Measurements from ENCODE around the gene LIPG. TPM values are rescaled to one million over a fixed set of nuclear protein-coding genes. Genes with fewer than 3 reads are reported as not detected.
A peak's percentile ranks its signal among the peaks of the same experiment; 100 is the strongest.

The LIPG gene
- total and polyA plus RNA-seq, 2 of the 13 experiments (the other 11 are each of a cell fraction or from before 2014, with no cell fraction given) = 0.96 to 10.8 TPM

DNA sequence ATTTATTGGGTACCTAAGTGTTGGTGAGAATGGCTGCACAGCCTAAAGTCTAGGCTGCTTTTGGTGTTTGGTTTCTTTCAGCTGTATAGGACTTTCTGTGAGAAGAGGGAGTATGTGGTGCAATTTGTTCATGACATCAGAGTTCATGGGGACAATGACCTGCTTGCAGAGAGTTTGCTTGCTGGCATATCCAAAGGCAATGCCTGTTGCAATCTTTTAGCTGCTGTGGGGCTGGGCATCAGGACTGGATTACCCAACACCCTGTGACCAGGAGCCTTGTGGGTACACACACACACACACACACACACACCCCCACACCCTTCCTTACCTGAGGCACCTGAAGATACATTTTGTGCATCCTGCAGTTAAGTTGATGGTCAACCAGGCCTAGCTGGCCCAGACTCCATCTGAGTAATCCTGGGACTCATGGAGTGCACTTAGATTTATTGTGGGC is 68.4 kb downstream of the LIPG start (continued):
- TF ChIP-seq ZNF768 (CRISPR knock-in tag; IDR thresholded peaks at IDR 0.05) (no peak), TGIF2 (CRISPR knock-in tag; IDR thresholded peaks at IDR 0.05) (0 out of 2 replicates have a peak, but pooled peaks have one; percentile 39), ZNF773 (CRISPR knock-in tag; IDR thresholded peaks at IDR 0.05; ENCODE audit: borderline replicate concordance) (no peak), NR2F2 (IDR thresholded peaks at IDR 0.05; ENCODE audit: borderline replicate concordance, low read depth) (peak; percentile 50; the same call in 1 of the 2 replicates), HDAC1 (CRISPR knock-in tag; IDR thresholded peaks at IDR 0.05) (peak; percentile 56; the same call in 1 of the 2 replicates), PITX1 (CRISPR knock-in tag; IDR thresholded peaks at IDR 0.05) (0 out of 2 replicates have a peak, but pooled peaks have one; percentile 30), GLI4 (CRISPR knock-in tag; IDR thresholded peaks at IDR 0.05; ENCODE audit: borderline replicate concordance) (no peak), MED1 (CRISPR knock-in tag; IDR thresholded peaks at IDR 0.05) (0 out of 2 replicates have a peak, but pooled peaks have one; percentile 21), ZNF350 (CRISPR knock-in tag; IDR thresholded peaks at IDR 0.05; ENCODE audit: borderline replicate concordance, low read depth) (0 out of 2 replicates have a peak, but pooled peaks have one; percentile 24), HOXD1 (CRISPR knock-in tag; IDR thresholded peaks at IDR 0.05) (0 out of 2 replicates have a peak, but pooled peaks have one; percentile 19), ZNF746 (CRISPR knock-in tag; IDR thresholded peaks at IDR 0.05) (0 out of 2 replicates have a peak, but pooled peaks have one; percentile 19)
- TF ChIP-seq, protein P1, sequence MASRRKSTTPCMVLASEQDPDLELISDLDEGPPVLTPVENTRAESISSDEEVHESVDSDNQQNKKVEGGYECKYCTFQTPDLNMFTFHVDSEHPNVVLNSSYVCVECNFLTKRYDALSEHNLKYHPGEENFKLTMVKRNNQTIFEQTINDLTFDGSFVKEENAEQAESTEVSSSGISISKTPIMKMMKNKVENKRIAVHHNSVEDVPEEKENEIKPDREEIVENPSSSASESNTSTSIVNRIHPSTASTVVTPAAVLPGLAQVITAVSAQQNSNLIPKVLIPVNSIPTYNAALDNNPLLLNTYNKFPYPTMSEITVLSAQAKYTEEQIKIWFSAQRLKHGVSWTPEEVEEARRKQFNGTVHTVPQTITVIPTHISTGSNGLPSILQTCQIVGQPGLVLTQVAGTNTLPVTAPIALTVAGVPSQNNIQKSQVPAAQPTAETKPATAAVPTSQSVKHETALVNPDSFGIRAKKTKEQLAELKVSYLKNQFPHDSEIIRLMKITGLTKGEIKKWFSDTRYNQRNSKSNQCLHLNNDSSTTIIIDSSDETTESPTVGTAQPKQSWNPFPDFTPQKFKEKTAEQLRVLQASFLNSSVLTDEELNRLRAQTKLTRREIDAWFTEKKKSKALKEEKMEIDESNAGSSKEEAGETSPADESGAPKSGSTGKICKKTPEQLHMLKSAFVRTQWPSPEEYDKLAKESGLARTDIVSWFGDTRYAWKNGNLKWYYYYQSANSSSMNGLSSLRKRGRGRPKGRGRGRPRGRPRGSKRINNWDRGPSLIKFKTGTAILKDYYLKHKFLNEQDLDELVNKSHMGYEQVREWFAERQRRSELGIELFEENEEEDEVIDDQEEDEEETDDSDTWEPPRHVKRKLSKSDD (CRISPR knock-in tag; IDR thresholded peaks at IDR 0.05; ENCODE audit: low read depth) = 0 out of 2 replicates have a peak, but pooled peaks have one; percentile 21
- TF ChIP-seq, protein P2, sequence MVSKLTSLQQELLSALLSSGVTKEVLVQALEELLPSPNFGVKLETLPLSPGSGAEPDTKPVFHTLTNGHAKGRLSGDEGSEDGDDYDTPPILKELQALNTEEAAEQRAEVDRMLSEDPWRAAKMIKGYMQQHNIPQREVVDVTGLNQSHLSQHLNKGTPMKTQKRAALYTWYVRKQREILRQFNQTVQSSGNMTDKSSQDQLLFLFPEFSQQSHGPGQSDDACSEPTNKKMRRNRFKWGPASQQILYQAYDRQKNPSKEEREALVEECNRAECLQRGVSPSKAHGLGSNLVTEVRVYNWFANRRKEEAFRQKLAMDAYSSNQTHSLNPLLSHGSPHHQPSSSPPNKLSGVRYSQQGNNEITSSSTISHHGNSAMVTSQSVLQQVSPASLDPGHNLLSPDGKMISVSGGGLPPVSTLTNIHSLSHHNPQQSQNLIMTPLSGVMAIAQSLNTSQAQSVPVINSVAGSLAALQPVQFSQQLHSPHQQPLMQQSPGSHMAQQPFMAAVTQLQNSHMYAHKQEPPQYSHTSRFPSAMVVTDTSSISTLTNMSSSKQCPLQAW (CRISPR knock-in tag; IDR thresholded peaks at IDR 0.05) = 0 out of 2 replicates have a peak, but pooled peaks have one; percentile 50
- TF ChIP-seq, protein P3, sequence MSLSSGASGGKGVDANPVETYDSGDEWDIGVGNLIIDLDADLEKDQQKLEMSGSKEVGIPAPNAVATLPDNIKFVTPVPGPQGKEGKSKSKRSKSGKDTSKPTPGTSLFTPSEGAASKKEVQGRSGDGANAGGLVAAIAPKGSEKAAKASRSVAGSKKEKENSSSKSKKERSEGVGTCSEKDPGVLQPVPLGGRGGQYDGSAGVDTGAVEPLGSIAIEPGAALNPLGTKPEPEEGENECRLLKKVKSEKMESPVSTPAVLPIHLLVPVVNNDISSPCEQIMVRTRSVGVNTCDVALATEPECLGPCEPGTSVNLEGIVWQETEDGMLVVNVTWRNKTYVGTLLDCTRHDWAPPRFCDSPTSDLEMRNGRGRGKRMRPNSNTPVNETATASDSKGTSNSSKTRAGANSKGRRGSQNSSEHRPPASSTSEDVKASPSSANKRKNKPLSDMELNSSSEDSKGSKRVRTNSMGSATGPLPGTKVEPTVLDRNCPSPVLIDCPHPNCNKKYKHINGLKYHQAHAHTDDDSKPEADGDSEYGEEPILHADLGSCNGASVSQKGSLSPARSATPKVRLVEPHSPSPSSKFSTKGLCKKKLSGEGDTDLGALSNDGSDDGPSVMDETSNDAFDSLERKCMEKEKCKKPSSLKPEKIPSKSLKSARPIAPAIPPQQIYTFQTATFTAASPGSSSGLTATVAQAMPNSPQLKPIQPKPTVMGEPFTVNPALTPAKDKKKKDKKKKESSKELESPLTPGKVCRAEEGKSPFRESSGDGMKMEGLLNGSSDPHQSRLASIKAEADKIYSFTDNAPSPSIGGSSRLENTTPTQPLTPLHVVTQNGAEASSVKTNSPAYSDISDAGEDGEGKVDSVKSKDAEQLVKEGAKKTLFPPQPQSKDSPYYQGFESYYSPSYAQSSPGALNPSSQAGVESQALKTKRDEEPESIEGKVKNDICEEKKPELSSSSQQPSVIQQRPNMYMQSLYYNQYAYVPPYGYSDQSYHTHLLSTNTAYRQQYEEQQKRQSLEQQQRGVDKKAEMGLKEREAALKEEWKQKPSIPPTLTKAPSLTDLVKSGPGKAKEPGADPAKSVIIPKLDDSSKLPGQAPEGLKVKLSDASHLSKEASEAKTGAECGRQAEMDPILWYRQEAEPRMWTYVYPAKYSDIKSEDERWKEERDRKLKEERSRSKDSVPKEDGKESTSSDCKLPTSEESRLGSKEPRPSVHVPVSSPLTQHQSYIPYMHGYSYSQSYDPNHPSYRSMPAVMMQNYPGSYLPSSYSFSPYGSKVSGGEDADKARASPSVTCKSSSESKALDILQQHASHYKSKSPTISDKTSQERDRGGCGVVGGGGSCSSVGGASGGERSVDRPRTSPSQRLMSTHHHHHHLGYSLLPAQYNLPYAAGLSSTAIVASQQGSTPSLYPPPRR (CRISPR knock-in tag; IDR thresholded peaks at IDR 0.05; ENCODE audit: borderline replicate concordance) = peak; percentile 49; the same call in 1 of the 2 replicates
- TF ChIP-seq, protein P4, sequence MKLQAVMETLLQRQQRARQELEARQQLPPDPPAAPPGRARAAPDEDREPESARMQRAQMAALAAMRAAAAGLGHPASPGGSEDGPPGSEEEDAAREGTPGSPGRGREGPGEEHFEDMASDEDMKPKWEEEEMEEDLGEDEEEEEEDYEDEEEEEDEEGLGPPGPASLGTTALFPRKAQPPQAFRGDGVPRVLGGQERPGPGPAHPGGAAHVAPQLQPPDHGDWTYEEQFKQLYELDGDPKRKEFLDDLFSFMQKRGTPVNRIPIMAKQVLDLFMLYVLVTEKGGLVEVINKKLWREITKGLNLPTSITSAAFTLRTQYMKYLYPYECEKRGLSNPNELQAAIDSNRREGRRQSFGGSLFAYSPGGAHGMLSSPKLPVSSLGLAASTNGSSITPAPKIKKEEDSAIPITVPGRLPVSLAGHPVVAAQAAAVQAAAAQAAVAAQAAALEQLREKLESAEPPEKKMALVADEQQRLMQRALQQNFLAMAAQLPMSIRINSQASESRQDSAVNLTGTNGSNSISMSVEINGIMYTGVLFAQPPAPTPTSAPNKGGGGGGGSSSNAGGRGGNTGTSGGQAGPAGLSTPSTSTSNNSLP (IDR thresholded peaks at IDR 0.05; ENCODE audit: low read depth, low read length) = peak; percentile 21; the same call in 1 of the 2 replicates
- TF ChIP-seq, protein P5, sequence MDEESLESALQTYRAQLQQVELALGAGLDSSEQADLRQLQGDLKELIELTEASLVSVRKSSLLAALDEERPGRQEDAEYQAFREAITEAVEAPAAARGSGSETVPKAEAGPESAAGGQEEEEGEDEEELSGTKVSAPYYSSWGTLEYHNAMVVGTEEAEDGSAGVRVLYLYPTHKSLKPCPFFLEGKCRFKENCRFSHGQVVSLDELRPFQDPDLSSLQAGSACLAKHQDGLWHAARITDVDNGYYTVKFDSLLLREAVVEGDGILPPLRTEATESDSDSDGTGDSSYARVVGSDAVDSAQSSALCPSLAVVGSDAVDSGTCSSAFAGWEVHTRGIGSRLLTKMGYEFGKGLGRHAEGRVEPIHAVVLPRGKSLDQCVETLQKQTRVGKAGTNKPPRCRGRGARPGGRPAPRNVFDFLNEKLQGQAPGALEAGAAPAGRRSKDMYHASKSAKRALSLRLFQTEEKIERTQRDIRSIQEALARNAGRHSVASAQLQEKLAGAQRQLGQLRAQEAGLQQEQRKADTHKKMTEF (CRISPR knock-in tag; IDR thresholded peaks at IDR 0.05) = peak; percentile 29; the same call in 1 of the 2 replicates
